Measurements from ENCODE around the gene B3GAT1. TPM values are rescaled to one million over a fixed set of nuclear protein-coding genes. Genes with fewer than 3 reads are reported as not detected.

B3GAT1 gene
- polyA plus RNA-seq, 3 donors = not detected

DNA sequence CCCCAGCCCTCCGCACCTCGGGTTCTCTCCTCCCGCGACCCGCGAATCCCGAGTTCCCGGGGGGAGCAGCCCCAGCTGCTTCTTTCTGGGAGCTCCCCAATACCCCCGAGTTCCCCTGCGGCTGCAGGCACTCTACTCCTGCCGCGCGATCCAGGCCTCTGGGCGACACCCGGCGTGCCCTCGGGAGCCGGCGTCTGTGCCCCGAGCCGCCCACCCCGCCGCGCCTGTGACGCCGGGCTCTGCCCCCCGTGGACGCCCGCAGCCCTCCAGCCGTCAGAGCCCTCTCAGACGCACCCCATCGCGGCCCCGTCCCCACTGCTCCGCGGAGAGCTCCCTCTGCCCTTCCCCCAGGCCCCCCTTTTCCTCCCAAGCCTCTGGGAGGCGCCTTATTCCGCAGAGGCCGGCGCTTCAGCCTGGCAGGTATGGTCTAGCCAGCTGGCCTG, 79.8 kb downstream of the B3GAT1 start:
- Histone ChIP-seq H3K4me1 (ENCODE audit: control insufficient read depth in 1 of 2, insufficient read depth in 2 of 2, low read length in 2 of 2) (peaks cover 6 to 10% of the 10 kb centered on the region in 2 donors), H3K36me3 (replicated peaks in 1 of 2; ENCODE audit: control insufficient read depth in 1 of 2, insufficient read depth in 2 of 2, low read length in 2 of 2) (no peaks in the 10 kb centered on the region), H3K27ac (ENCODE audit: low read depth in 1 of 2, low read length in 2 of 2) (no peak overlapping the region), H2AFZ (ENCODE audit: insufficient read depth, low read depth, low read length, poor library complexity, severe bottlenecking) (peak overlapping the region; percentile 73), H3K9ac (ENCODE audit: insufficient read depth, low read length, poor library complexity, severe bottlenecking) (no peak overlapping the region), H4K20me1 (ENCODE audit: insufficient read depth, low read length) (no peaks in the 10 kb centered on the region), H3K9me3 (replicated peaks in 1 of 2; ENCODE audit: control insufficient read depth in 1 of 2, insufficient read depth in 1 of 2, low read length in 2 of 2) (peaks cover 0 to 10% of the 10 kb centered on the region in 2 donors), H3K79me2 (ENCODE audit: insufficient read depth, low read length) (no peaks in the 10 kb centered on the region), H3K27me3 (ENCODE audit: control insufficient read depth in 2 of 2, insufficient read depth in 2 of 2, low read length in 2 of 2) (peaks cover 28 to 52% of the 10 kb centered on the region in 2 donors), H3K4me3 (replicated peaks in 1 of 3; ENCODE audit: low read depth in 2 of 3, low read length in 3 of 3) (peak overlapping the region; percentile 31 to 71 (median 39)), H3K4me2 (replicated peaks; ENCODE audit: extremely low read depth, low read length, poor library complexity, severe bottlenecking) (peak overlapping the region; percentile 81)
- TF ChIP-seq, protein P1, sequence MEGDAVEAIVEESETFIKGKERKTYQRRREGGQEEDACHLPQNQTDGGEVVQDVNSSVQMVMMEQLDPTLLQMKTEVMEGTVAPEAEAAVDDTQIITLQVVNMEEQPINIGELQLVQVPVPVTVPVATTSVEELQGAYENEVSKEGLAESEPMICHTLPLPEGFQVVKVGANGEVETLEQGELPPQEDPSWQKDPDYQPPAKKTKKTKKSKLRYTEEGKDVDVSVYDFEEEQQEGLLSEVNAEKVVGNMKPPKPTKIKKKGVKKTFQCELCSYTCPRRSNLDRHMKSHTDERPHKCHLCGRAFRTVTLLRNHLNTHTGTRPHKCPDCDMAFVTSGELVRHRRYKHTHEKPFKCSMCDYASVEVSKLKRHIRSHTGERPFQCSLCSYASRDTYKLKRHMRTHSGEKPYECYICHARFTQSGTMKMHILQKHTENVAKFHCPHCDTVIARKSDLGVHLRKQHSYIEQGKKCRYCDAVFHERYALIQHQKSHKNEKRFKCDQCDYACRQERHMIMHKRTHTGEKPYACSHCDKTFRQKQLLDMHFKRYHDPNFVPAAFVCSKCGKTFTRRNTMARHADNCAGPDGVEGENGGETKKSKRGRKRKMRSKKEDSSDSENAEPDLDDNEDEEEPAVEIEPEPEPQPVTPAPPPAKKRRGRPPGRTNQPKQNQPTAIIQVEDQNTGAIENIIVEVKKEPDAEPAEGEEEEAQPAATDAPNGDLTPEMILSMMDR (IDR thresholded peaks at IDR 0.05) = no peak
- DNase-seq = no peak
- Mint-ChIP-seq H3K4me1 (peaks cover 12% of the 10 kb centered on the region), H3K4me3 (peak overlapping the region; percentile 62 to 84), H3K9me3 (peaks cover 0 to 8% (median 5%) of the 10 kb centered on the region in 7 donors), H3K27me3 (ENCODE audit: low read depth in 3 of 3) (peaks cover 48 to 61% (median 52%) of the 10 kb centered on the region in 3 donors), H3K27ac (no peak overlapping the region), H3K36me3 (peaks cover 0 to 3% of the 10 kb centered on the region in 2 donors)
- WGBS (ENCODE audit: insufficient coverage) = 2% methylated on average over 40 of the region's 40 CpGs
- intact Hi-C loops (cut with micrococcal nuclease) = no loop called here

DNA sequence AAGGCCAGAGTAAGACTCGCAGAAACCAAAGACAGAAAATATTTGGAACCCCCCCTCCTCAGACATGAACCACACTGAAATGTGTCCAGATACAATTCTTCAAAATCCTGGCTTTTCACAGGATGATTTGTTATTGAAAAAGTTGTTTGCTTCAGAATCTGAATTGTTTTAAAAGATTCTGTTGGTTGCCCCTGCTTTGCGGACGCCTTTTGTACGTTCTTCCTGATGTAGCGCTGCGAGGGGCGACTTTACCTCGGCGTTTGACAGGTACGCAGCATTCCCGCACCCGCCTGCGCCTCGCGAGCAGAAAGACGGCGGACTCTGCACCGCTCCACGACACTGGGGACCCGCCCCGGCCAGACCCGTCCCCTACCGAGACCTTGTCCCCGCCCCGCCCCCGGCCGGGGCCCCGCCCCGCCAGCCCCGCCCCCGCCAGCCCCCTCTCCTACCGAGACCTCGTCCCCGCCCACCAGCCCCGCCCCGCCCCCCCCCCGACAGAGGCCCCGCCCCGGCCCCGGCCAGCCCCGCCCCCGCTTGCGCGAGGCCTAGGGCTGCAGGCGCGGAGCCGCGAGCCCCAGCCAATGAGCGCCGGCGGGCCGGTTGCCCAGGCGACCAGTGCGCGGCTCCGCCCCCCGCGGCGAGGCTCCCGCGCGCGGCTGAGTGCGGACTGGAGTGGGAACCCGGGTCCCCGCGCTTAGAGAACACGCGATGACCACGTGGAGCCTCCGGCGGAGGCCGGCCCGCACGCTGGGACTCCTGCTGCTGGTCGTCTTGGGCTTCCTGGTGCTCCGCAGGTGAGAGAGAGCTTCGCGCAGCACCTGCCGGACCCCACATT, 80.5 kb downstream of the B3GAT1 start, which contains the start of gene GLB1L2:
GLB1L2 (plus strand) TSS at position 635 of the 835 bp plus-strand sequence; CDS start at position 709, 74 bp downstream.
- peak within 1 kb of the TSS; percentile 81 for H3K4me2 ChIP-seq (replicated peaks; ENCODE audit: extremely low read depth, low read length, poor library complexity, severe bottlenecking)
- H4K20me1 ChIP-seq (ENCODE audit: insufficient read depth, low read length) = no peaks in the 10 kb centered on the region
- no peak within 1 kb of the TSS for H3K9ac ChIP-seq (ENCODE audit: insufficient read depth, low read length, poor library complexity, severe bottlenecking)
- Mint-ChIP-seq H3K4me1 (peaks cover 12% of the 10 kb centered on the region), H3K36me3 (peaks cover 0 to 3% of the 10 kb centered on the region in 2 donors), H3K4me3 (peak within 1 kb of the TSS; percentile 62 to 87), H3K27ac (no peak within 1 kb of the TSS), H3K27me3 (ENCODE audit: low read depth in 3 of 3) (peaks cover 53 to 65% (median 57%) of the 10 kb centered on the region in 3 donors), H3K9me3 (peaks cover 0 to 9% (median 5%) of the 10 kb centered on the region in 7 donors)
- peaks cover 28 to 52% of the 10 kb centered on the region in 2 donors for H3K27me3 ChIP-seq (ENCODE audit: control insufficient read depth in 2 of 2, insufficient read depth in 2 of 2, low read length in 2 of 2)
- peak within 1 kb of the TSS; percentile 31 to 71 (median 39) for H3K4me3 ChIP-seq (replicated peaks in 1 of 3; ENCODE audit: low read depth in 2 of 3, low read length in 3 of 3)
- TF ChIP-seq, protein P1 (IDR thresholded peaks at IDR 0.05) = no peak
- H3K79me2 ChIP-seq (ENCODE audit: insufficient read depth, low read length) = no peaks in the 10 kb centered on the region
- peaks cover 0 to 10% of the 10 kb centered on the region in 2 donors for H3K9me3 ChIP-seq (replicated peaks in 1 of 2; ENCODE audit: control insufficient read depth in 1 of 2, insufficient read depth in 1 of 2, low read length in 2 of 2)
- DNase-seq = peak; percentile 18 to 52 (median 38)
- H3K36me3 ChIP-seq (replicated peaks in 1 of 2; ENCODE audit: control insufficient read depth in 1 of 2, insufficient read depth in 2 of 2, low read length in 2 of 2) = no peaks in the 10 kb centered on the region
- under 1% methylated on average over 46 of the region's 80 CpGs for WGBS (ENCODE audit: insufficient coverage)
- peaks cover 6 to 10% of the 10 kb centered on the region in 2 donors for H3K4me1 ChIP-seq (ENCODE audit: control insufficient read depth in 1 of 2, insufficient read depth in 2 of 2, low read length in 2 of 2)
- peak within 1 kb of the TSS; percentile 73 for H2AFZ ChIP-seq (ENCODE audit: insufficient read depth, low read depth, low read length, poor library complexity, severe bottlenecking)
- no peak within 1 kb of the TSS for H3K27ac ChIP-seq (ENCODE audit: low read depth in 1 of 2, low read length in 2 of 2)
- intact Hi-C loops (cut with micrococcal nuclease) = no loop called here

Measured in CD14-positive monocyte (primary cell).